Measurements from ENCODE around the gene GALK2. TPM values are rescaled to one million over a fixed set of nuclear protein-coding genes. Genes with fewer than 3 reads are reported as not detected.

Gene GALK2
- total RNA-seq, 1 experiment from 2014 or later, result 35.0 TPM

DNA sequence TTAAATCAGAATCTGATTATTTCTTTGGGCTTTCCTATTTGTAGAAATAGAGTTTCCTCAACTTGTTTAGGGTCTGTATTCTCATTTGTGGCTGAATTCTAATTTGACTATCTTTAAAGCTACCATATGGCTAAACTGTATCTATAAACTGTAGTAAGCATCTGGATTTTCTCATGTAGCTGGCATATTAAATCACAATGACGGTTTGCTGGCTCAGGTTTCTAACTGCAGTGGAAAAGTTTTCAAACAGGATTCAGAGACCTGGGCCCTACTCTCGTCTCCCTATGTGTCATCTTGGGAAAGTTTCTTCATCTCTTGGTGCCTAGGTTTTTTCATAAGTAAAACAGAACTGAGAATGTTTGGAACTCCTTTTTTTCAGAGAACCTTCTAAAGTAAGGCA lies 68.3 kb downstream of the GALK2 start:
- in situ Hi-C loops (cut with HindIII; ENCODE audit: low pct_unique_long_range_greater_than_20kb, low sequenced_read_pairs), result no loop called here
- no peak for TF ChIP-seq SIN3A (IDR thresholded peaks at IDR 0.05; ENCODE audit: borderline replicate concordance, insufficient read depth, low read depth, low read length)
- TF ChIP-seq, protein P1, sequence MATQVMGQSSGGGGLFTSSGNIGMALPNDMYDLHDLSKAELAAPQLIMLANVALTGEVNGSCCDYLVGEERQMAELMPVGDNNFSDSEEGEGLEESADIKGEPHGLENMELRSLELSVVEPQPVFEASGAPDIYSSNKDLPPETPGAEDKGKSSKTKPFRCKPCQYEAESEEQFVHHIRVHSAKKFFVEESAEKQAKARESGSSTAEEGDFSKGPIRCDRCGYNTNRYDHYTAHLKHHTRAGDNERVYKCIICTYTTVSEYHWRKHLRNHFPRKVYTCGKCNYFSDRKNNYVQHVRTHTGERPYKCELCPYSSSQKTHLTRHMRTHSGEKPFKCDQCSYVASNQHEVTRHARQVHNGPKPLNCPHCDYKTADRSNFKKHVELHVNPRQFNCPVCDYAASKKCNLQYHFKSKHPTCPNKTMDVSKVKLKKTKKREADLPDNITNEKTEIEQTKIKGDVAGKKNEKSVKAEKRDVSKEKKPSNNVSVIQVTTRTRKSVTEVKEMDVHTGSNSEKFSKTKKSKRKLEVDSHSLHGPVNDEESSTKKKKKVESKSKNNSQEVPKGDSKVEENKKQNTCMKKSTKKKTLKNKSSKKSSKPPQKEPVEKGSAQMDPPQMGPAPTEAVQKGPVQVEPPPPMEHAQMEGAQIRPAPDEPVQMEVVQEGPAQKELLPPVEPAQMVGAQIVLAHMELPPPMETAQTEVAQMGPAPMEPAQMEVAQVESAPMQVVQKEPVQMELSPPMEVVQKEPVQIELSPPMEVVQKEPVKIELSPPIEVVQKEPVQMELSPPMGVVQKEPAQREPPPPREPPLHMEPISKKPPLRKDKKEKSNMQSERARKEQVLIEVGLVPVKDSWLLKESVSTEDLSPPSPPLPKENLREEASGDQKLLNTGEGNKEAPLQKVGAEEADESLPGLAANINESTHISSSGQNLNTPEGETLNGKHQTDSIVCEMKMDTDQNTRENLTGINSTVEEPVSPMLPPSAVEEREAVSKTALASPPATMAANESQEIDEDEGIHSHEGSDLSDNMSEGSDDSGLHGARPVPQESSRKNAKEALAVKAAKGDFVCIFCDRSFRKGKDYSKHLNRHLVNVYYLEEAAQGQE (IDR thresholded peaks at IDR 0.05; ENCODE audit: insufficient read depth in 1 of 2, low read depth in 2 of 2, low read length in 1 of 2), result no peak
- no peak for TF ChIP-seq POLR2AphosphoS5 (IDR thresholded peaks at IDR 0.05; ENCODE audit: low read depth, low read length)
- TF ChIP-seq, protein P2, sequence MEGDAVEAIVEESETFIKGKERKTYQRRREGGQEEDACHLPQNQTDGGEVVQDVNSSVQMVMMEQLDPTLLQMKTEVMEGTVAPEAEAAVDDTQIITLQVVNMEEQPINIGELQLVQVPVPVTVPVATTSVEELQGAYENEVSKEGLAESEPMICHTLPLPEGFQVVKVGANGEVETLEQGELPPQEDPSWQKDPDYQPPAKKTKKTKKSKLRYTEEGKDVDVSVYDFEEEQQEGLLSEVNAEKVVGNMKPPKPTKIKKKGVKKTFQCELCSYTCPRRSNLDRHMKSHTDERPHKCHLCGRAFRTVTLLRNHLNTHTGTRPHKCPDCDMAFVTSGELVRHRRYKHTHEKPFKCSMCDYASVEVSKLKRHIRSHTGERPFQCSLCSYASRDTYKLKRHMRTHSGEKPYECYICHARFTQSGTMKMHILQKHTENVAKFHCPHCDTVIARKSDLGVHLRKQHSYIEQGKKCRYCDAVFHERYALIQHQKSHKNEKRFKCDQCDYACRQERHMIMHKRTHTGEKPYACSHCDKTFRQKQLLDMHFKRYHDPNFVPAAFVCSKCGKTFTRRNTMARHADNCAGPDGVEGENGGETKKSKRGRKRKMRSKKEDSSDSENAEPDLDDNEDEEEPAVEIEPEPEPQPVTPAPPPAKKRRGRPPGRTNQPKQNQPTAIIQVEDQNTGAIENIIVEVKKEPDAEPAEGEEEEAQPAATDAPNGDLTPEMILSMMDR (IDR thresholded peaks at IDR 0.05), result no peak
- no peak for TF ChIP-seq TCF7L2 (IDR thresholded peaks at IDR 0.05; ENCODE audit: low read depth, low read length)
- H3K27ac ChIP-seq (ENCODE audit: low read length), result no peak overlapping the region
- ATAC-seq (no peak), DNase-seq (ENCODE audit: low read depth, low spot score) (no peak)
- no peaks in the 10 kb centered on the region for H3K4me1 ChIP-seq (ENCODE audit: control insufficient read depth, insufficient read depth, low read length)
- H3K27me3 ChIP-seq (ENCODE audit: control insufficient read depth, insufficient read depth, low read length), result no peaks in the 10 kb centered on the region
- intact Hi-C loops (cut with micrococcal nuclease; ENCODE audit: unreplicated experiment), result loop anchor here (5.0 to 10.0 kb wide), 3 partner anchors 356 to 906 kb away; no protein-coding TSS in a partner anchor
- peaks cover 4% of the 10 kb centered on the region; the same call in 1 of the 2 replicates for H3K36me3 ChIP-seq (ENCODE audit: control insufficient read depth, insufficient read depth, low read length)
- ChIA-PET CTCF (no interaction called here), POLR2A (no interaction called here)
- no TSS peak for BruUV-seq (replicated peaks)
- no peak overlapping the region for H3K4me3 ChIP-seq (ENCODE audit: low read depth in 2 of 2, low read length in 2 of 2)
- no peaks in the 10 kb centered on the region for H3K9me3 ChIP-seq (ENCODE audit: control insufficient read depth, insufficient read depth, low read depth, low read length)

- peaks cover 4% of the 10 kb centered on the region; the same call in 1 of the 2 replicates for H3K36me3 ChIP-seq (ENCODE audit: control insufficient read depth, insufficient read depth, low read length)
- H3K4me1 ChIP-seq (ENCODE audit: control insufficient read depth, insufficient read depth, low read length), result no peaks in the 10 kb centered on the region
- no TSS peak for BruUV-seq (replicated peaks)
- TF ChIP-seq, protein P2 (IDR thresholded peaks at IDR 0.05), result no peak
- TF ChIP-seq, protein P1 (IDR thresholded peaks at IDR 0.05; ENCODE audit: insufficient read depth in 1 of 2, low read depth in 2 of 2, low read length in 1 of 2), result no peak
- TF ChIP-seq TCF7L2 (IDR thresholded peaks at IDR 0.05; ENCODE audit: low read depth, low read length) (no peak), POLR2AphosphoS5 (IDR thresholded peaks at IDR 0.05; ENCODE audit: low read depth, low read length) (no peak), SIN3A (IDR thresholded peaks at IDR 0.05; ENCODE audit: borderline replicate concordance, insufficient read depth, low read depth, low read length) (no peak)
- DNase-seq (ENCODE audit: low read depth, low spot score) (no peak), ATAC-seq (no peak)
- H3K27me3 ChIP-seq (ENCODE audit: control insufficient read depth, insufficient read depth, low read length), result no peaks in the 10 kb centered on the region
- in situ Hi-C loops (cut with HindIII; ENCODE audit: low pct_unique_long_range_greater_than_20kb, low sequenced_read_pairs) (no loop called here), intact Hi-C loops (cut with micrococcal nuclease; ENCODE audit: unreplicated experiment) (loop anchor here (5.0 to 10.0 kb wide), 3 partner anchors 356 to 906 kb away; no protein-coding TSS in a partner anchor)
- H3K27ac ChIP-seq (ENCODE audit: low read length), result no peak overlapping the region
- CTCF ChIA-PET, result no interaction called here
- H3K4me3 ChIP-seq (ENCODE audit: low read depth in 2 of 2, low read length in 2 of 2), result no peak overlapping the region
- no peaks in the 10 kb centered on the region for H3K9me3 ChIP-seq (ENCODE audit: control insufficient read depth, insufficient read depth, low read depth, low read length)
- POLR2A ChIA-PET, result no interaction called here
Measured at GRCh38 chr15:49239105-49239504, 69.1 kb downstream of the GALK2 start.

Measured in Panc1 (cell line).